ENCODE measurements around the gene TNIP1. TPM values are rescaled to one million over a fixed set of nuclear protein-coding genes. Genes with fewer than 3 reads are reported as not detected.

TNIP1 gene
- total and polyA plus RNA-seq, 12 donors, result 36.6 to 129 (median 93.2) TPM

DNA sequence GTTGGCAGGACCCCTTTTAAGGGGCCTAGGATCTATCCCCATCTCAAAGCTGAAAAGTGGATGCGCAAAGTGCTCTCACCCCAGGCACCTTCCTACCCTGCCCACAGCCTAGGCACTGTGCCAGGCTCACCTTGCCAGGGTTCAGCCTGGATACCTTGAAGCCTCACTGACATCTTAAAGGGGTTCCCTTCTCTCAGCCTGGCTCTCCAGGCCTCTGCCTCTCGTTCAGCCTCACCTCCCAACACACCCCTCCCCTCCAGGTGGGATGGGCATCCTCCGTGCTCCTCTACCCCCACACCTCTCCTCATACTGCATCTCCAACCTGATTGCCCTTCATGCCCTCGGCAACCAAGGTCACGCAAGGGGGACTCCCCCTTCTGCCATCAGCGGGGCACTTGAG lies 25.5 kb downstream of the TNIP1 start:
- H3K9me3 ChIP-seq (replicated peaks in 1 of 3), result no peaks in the 10 kb centered on the region
- H3K27ac ChIP-seq, result no peak overlapping the region
- H3K4me3 ChIP-seq, result no peak overlapping the region
- H3K4me1 ChIP-seq (replicated peaks in 1 of 2), result peaks cover 12 to 17% of the 10 kb centered on the region in 2 donors
- no peaks in the 10 kb centered on the region for H3K27me3 ChIP-seq
- TF ChIP-seq POLR2A (IDR thresholded peaks at IDR 0.05), result no peak
- TF ChIP-seq, protein P1, sequence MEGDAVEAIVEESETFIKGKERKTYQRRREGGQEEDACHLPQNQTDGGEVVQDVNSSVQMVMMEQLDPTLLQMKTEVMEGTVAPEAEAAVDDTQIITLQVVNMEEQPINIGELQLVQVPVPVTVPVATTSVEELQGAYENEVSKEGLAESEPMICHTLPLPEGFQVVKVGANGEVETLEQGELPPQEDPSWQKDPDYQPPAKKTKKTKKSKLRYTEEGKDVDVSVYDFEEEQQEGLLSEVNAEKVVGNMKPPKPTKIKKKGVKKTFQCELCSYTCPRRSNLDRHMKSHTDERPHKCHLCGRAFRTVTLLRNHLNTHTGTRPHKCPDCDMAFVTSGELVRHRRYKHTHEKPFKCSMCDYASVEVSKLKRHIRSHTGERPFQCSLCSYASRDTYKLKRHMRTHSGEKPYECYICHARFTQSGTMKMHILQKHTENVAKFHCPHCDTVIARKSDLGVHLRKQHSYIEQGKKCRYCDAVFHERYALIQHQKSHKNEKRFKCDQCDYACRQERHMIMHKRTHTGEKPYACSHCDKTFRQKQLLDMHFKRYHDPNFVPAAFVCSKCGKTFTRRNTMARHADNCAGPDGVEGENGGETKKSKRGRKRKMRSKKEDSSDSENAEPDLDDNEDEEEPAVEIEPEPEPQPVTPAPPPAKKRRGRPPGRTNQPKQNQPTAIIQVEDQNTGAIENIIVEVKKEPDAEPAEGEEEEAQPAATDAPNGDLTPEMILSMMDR (IDR thresholded peaks at IDR 0.05), result no peak
- H3K36me3 ChIP-seq (replicated peaks in 1 of 2), result peaks cover 0 to 32% of the 10 kb centered on the region in 2 donors
- WGBS, 4 donors, result 65 to 87% (median 77%) methylated on average over 6 of the region's 6 CpGs
- DNase-seq, result no peak
- intact Hi-C loops (cut with DNase I), result no loop called here

DNA sequence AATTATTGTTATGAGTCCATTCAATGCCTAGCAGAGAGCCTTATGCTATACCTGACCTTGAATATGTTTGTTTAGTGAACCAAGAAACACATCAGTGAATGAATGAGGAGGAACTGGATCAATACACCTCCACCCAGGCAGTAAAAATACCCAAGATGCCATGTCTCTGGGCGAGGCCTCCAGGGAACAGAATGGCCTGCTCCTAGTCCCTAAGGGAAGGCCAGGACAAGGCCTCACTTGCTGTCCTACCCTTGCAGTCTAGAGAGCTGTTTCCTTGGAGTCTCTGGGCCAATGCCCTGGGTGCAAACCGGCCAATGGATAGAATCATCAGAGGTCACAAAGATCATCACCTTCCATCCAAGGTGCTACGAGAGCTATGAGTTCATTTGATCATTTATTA lies 26.1 kb downstream of the TNIP1 start:
- DNase-seq, result no peak
- H3K27me3 ChIP-seq, result no peaks in the 10 kb centered on the region
- H3K9me3 ChIP-seq (replicated peaks in 1 of 3), result no peaks in the 10 kb centered on the region
- peaks cover 0 to 38% of the 10 kb centered on the region in 2 donors for H3K36me3 ChIP-seq (replicated peaks in 1 of 2)
- H3K4me3 ChIP-seq, result no peak overlapping the region
- intact Hi-C loops (cut with DNase I), result loop anchor here (5.0 kb wide), 2 partner anchors 63 to 108 kb away; no protein-coding TSS in a partner anchor
- H3K27ac ChIP-seq, result no peak overlapping the region
- WGBS, 4 donors, result 89 to 97% (median 92%) methylated on average over 3 of the region's 3 CpGs
- H3K4me1 ChIP-seq (replicated peaks in 1 of 2), result peaks cover 5 to 11% of the 10 kb centered on the region in 2 donors
- TF ChIP-seq, protein P1 (IDR thresholded peaks at IDR 0.05), result no peak
- no peak for TF ChIP-seq POLR2A (IDR thresholded peaks at IDR 0.05)

DNA sequence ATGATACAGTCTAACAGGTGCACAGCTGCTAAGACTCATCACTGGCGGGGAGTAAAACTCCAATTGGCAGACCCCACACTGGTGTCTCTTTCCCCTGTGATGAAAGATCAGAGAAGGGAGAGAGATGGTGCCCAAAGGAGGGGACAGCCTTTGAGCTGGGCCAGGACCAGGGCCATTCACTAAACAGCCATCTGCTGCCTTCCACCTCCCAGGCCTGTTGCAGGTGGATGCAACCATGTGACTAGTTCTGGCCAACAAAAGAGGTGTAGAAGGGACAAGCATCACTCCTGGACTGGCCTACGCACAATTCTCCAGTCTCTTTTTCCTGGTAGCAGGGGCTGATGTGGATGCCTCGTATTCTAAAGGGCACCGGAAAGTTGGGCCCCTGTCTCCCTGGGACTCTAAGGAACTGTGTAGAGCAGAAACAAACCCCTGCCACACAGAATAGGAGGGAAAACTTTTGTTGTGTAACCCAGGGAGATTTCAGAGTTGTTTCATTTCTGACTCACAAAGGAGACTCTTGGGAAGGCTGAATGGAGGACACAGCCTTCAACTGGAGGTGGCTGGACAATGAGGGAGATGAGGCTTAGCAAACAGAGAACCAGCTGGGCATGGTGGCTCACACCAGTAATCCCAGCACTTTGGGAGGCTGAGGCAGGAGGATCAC lies 26.9 kb downstream of the TNIP1 start:
- WGBS, 4 donors, result 92 to 97% (median 95%) methylated on average over 4 of the region's 4 CpGs
- no peak for DNase-seq
- H3K36me3 ChIP-seq (replicated peaks in 1 of 2), result peaks cover 0 to 40% of the 10 kb centered on the region in 2 donors
- H3K27ac ChIP-seq, result no peak overlapping the region
- H3K9me3 ChIP-seq (replicated peaks in 1 of 3), result no peaks in the 10 kb centered on the region
- TF ChIP-seq POLR2A (IDR thresholded peaks at IDR 0.05), result no peak
- TF ChIP-seq, protein P1 (IDR thresholded peaks at IDR 0.05), result no peak
- no peaks in the 10 kb centered on the region for H3K27me3 ChIP-seq
- peaks cover 0 to 7% of the 10 kb centered on the region in 2 donors for H3K4me1 ChIP-seq (replicated peaks in 1 of 2)
- no peak overlapping the region for H3K4me3 ChIP-seq
- intact Hi-C loops (cut with DNase I), result loop anchor here (2.0 to 5.0 kb wide), 3 partner anchors 63 to 108 kb away; no protein-coding TSS in a partner anchor

GRCh38 chr5:151052836-151053235 lies 28.0 kb downstream of the TNIP1 start:
- TF ChIP-seq, protein P1 (IDR thresholded peaks at IDR 0.05), result no peak
- 73 to 92% (median 83%) methylated on average over 3 of the region's 3 CpGs for WGBS, 4 donors
- Histone ChIP-seq H3K36me3 (replicated peaks in 1 of 2) (peaks cover 0 to 44% of the 10 kb centered on the region in 2 donors), H3K27me3 (no peaks in the 10 kb centered on the region), H3K4me3 (no peak overlapping the region), H3K9me3 (replicated peaks in 1 of 3) (no peaks in the 10 kb centered on the region), H3K27ac (no peak overlapping the region), H3K4me1 (replicated peaks in 1 of 2) (peaks cover 0 to 7% of the 10 kb centered on the region in 2 donors)
- intact Hi-C loops (cut with DNase I), result loop anchor here (2.0 to 5.0 kb wide), 3 partner anchors 64 to 109 kb away; no protein-coding TSS in a partner anchor
- DNase-seq, result no peak

Data from adrenal gland (tissue), 12 donors.